HG02981 (cell line): ENCODE results near the gene TMEM87B.
"Not testable (repeated sequence)": the region's sequence is repeated elsewhere in the genome, so short reads cannot be mapped to it uniquely, and the experiment has no call there.

Experiments
- ATAC-seq: cut with Tn5 transposase; IDR thresholded peaks from one replicate; pipeline ENCODE4 v1.9.1; 2021; ENCODE audit warnings: mild to moderate bottlenecking, moderate library complexity; ENCODE audit not compliant: unreplicated experiment

TMEM87B gene

GRCh38 chr2:112032689-112033465, 22.2 kb upstream of the TMEM87B start:
- ATAC-seq: no peak

GRCh38 chr2:112033600-112033999, 21.5 kb upstream of the TMEM87B start:
- ATAC-seq: no peak

- no peak for ATAC-seq
Observed at GRCh38 chr2:112034924-112035323, 20.1 kb upstream of the TMEM87B start.

GRCh38 chr2:112035786-112036185, 19.3 kb upstream of the TMEM87B start:
- no peak for ATAC-seq

GRCh38 chr2:112039556-112039955, 15.5 kb upstream of the TMEM87B start:
- ATAC-seq: not testable (repeated sequence)

- ATAC-seq: not testable (repeated sequence)
Observed at GRCh38 chr2:112040066-112040465, 15.0 kb upstream of the TMEM87B start.

- not testable (repeated sequence) for ATAC-seq
Observed at GRCh38 chr2:112041460-112041859, 13.6 kb upstream of the TMEM87B start.

- ATAC-seq: no peak
Observed at GRCh38 chr2:112045446-112046014, 9.5 kb upstream of the TMEM87B start.

GRCh38 chr2:112046231-112046630, 8.8 kb upstream of the TMEM87B start:
- ATAC-seq: no peak

GRCh38 chr2:112047537-112048235, 7.4 kb upstream of the TMEM87B start:
- ATAC-seq: no peak

- ATAC-seq: no peak
Observed at GRCh38 chr2:112048236-112048592, 6.9 kb upstream of the TMEM87B start.

GRCh38 chr2:112048887-112049286, 6.2 kb upstream of the TMEM87B start:
- no peak for ATAC-seq

- no peak for ATAC-seq
Observed at GRCh38 chr2:112050316-112050715, 4.8 kb upstream of the TMEM87B start.

GRCh38 chr2:112053917-112054846, 887 bp upstream of the TMEM87B start:
- peak; percentile 61 for ATAC-seq

GRCh38 chr2:112055730-112056625, 909 bp downstream of the TMEM87B start:
- ATAC-seq: no peak

GRCh38 chr2:112056626-112056987, 1.5 kb downstream of the TMEM87B start:
- no peak for ATAC-seq

GRCh38 chr2:112059671-112060070, 4.6 kb downstream of the TMEM87B start:
- no peak for ATAC-seq

- ATAC-seq: no peak
Observed at GRCh38 chr2:112061299-112061698, 6.2 kb downstream of the TMEM87B start.

- no peak for ATAC-seq
Observed at GRCh38 chr2:112061840-112062239, 6.8 kb downstream of the TMEM87B start.

GRCh38 chr2:112062894-112063293, 7.8 kb downstream of the TMEM87B start:
- ATAC-seq: no peak
